Sigmoid colon (tissue), 7 donors: ENCODE data around the gene ARMH1. TPM values are rescaled to one million over a fixed set of nuclear protein-coding genes. Genes with fewer than 3 reads are reported as not detected.
A peak's percentile ranks its signal among the peaks of the same experiment; 100 is the strongest.

ENCODE experiments used
- DNase-seq: peaks from one replicate; pipeline ENCODE4 v3.0.0-alpha.2; 2019
- H3K27ac ChIP-seq, 4 donors: fragments of 200-600 bp; sonication (generic); one replicate each; pipeline ENCODE4 v1.5.1; 2016 to 2019; ENCODE audit warnings: mild to moderate bottlenecking in 1 of 4
- H3K27me3 ChIP-seq, 3 donors: fragments of 200-600 bp; sonication (generic); one replicate each; pipeline ENCODE4 v1.5.1; 2019; ENCODE audit warnings: mild to moderate bottlenecking in 1 of 3
- H3K36me3 ChIP-seq, 4 donors: fragments of 200-600 bp; sonication (generic); one replicate each; pipeline ENCODE4 v1.5.1; 2016 to 2019
- H3K4me1 ChIP-seq, 4 donors: fragments of 200-600 bp; sonication (generic); one replicate each; pipeline ENCODE4 v1.5.1; 2017 to 2019
- H3K4me3 ChIP-seq, 4 donors: fragments of 200-600 bp; sonication (generic); one replicate each; pipeline ENCODE4 v1.5.1; 2017 to 2019; ENCODE audit warnings: mild to moderate bottlenecking in 2 of 4, moderate library complexity in 1 of 4
- H3K9me3 ChIP-seq, 4 donors: fragments of 200-600 bp in 3 of 4; sonication (generic) in 3 of 4; one replicate each; pipeline versions ENCODE4 v1.5.1 to v1.6.1; 2013 to 2019
- EP300 ChIP-seq, 4 donors: sonication (generic); formaldehyde crosslinking; IDR thresholded peaks; one replicate each; pipeline ENCODE4 v1.6.1; 2017; ENCODE audit warnings: antibody characterized with exemption in 4 of 4
- POLR2A ChIP-seq, 2 donors: fragments of 450-650 bp; IDR thresholded peaks; one replicate each; pipeline ENCODE4 v1.6.1; 2016; ENCODE audit warnings: antibody characterized with exemption in 2 of 2, mild to moderate bottlenecking in 2 of 2, moderate library complexity in 2 of 2
- POLR2AphosphoS5 ChIP-seq, 4 donors: sonication (generic); formaldehyde crosslinking; IDR thresholded peaks; one replicate each; pipeline ENCODE4 v1.6.1; 2017; ENCODE audit warnings: antibody characterized with exemption in 4 of 4
- WGBS, 2 donors: extraction: QIAGEN DNeasy Blood & Tissue Kit; methylation state at CpG; one replicate each; pipeline ENCODE4 v1.1.7; 2013; 5-methylcytosine and 5-hydroxymethylcytosine counted together
- intact Hi-C: fragments of 100-400 bp; cut with DNase I; formaldehyde crosslinking; loops from one replicate; pipeline ENCODE4 v1.15.1; 2023
- polyA plus RNA-seq, 3 donors: library from polyadenylated mRNA; stranded (reverse); fragments of 200-250 nt; gene quantifications; one replicate each; pipeline ENCODE4 v1.2.3, GENCODE V29; 2013
- total RNA-seq, 4 donors: library from RNA; depleted of rRNA; stranded (reverse); fragments of >200 nt; gene quantifications; one replicate each; pipeline ENCODE4 v1.1.0, GENCODE V29; 2016
- TF ChIP-seq, protein P1 (sequence below), 4 experiments: fragments of 450-650 bp in 3 of 4; fragments of 200-600 bp in 1 of 4; IDR thresholded peaks; one replicate each; pipeline ENCODE4 v1.5.1; 2016 to 2019; ENCODE audit warnings: antibody characterized with exemption in 4 of 4, mild to moderate bottlenecking in 3 of 4, moderate library complexity in 2 of 4
- donor health status: healthy with polysubstance abuse.
- donor health status: Bipolar disorder and iron deficiency.
- donor health status: healthy.

The ARMH1 gene
- total and polyA plus RNA-seq, 7 donors: 0.33 to 23.0 (median 1.3) TPM; not detected in 3

- TF ChIP-seq EP300 (IDR thresholded peaks at IDR 0.05): no peak
- TF ChIP-seq, protein P1, sequence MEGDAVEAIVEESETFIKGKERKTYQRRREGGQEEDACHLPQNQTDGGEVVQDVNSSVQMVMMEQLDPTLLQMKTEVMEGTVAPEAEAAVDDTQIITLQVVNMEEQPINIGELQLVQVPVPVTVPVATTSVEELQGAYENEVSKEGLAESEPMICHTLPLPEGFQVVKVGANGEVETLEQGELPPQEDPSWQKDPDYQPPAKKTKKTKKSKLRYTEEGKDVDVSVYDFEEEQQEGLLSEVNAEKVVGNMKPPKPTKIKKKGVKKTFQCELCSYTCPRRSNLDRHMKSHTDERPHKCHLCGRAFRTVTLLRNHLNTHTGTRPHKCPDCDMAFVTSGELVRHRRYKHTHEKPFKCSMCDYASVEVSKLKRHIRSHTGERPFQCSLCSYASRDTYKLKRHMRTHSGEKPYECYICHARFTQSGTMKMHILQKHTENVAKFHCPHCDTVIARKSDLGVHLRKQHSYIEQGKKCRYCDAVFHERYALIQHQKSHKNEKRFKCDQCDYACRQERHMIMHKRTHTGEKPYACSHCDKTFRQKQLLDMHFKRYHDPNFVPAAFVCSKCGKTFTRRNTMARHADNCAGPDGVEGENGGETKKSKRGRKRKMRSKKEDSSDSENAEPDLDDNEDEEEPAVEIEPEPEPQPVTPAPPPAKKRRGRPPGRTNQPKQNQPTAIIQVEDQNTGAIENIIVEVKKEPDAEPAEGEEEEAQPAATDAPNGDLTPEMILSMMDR (IDR thresholded peaks at IDR 0.05): peak; percentile 92 to 98 (median 92)
- Histone ChIP-seq H3K36me3 (peaks cover 19 to 50% (median 32%) of the 10 kb centered on the region in 4 donors), H3K9me3 (no peaks in the 10 kb centered on the region), H3K27me3 (no peaks in the 10 kb centered on the region), H3K4me3 (no peak overlapping the region), H3K27ac (peak overlapping the region in 3 of 4 donors; percentile 18 to 34 (median 33)), H3K4me1 (peaks cover 0 to 16% (median 4%) of the 10 kb centered on the region in 4 donors)
- peak; percentile 87 for DNase-seq
- intact Hi-C loops: loop anchor here (1.0 to 10.0 kb wide), 2 partner anchors 43 to 438 kb away; partner anchors contain the start of gene DMAP1
- 43 to 55% methylated on average over 7 of the region's 7 CpGs for WGBS, 2 donors
These were observed 21.9 kb upstream of the ARMH1 start for GRCh38 chr1:44652445-44653106.

GRCh38 chr1:44653107-44653964 lies 21.2 kb upstream of the ARMH1 start:
- Histone ChIP-seq H3K27ac (no peak overlapping the region), H3K4me1 (peaks cover 0 to 14% (median 4%) of the 10 kb centered on the region in 4 donors), H3K4me3 (no peak overlapping the region), H3K36me3 (peaks cover 19 to 42% (median 31%) of the 10 kb centered on the region in 4 donors), H3K27me3 (no peaks in the 10 kb centered on the region), H3K9me3 (no peaks in the 10 kb centered on the region)
- TF ChIP-seq EP300 (IDR thresholded peaks at IDR 0.05): no peak
- no peak for TF ChIP-seq POLR2AphosphoS5 (IDR thresholded peaks at IDR 0.05)
- no peak for TF ChIP-seq POLR2A (IDR thresholded peaks at IDR 0.05)
- TF ChIP-seq, protein P1 (IDR thresholded peaks at IDR 0.05): no peak
- intact Hi-C loops: loop anchor here (1.0 to 10.0 kb wide), 2 partner anchors 44 to 439 kb away; partner anchors contain the start of gene DMAP1
- WGBS, 2 donors: 68 to 73% methylated on average over 11 of the region's 11 CpGs
- no peak for DNase-seq

- Histone ChIP-seq H3K4me1 (peaks cover 0 to 14% (median 3%) of the 10 kb centered on the region in 4 donors), H3K27me3 (no peaks in the 10 kb centered on the region), H3K9me3 (no peaks in the 10 kb centered on the region), H3K36me3 (peaks cover 17 to 30% (median 22%) of the 10 kb centered on the region in 4 donors), H3K4me3 (no peak overlapping the region), H3K27ac (no peak overlapping the region)
- intact Hi-C loops: loop anchor here (10.0 kb wide), 1 partner anchor 440 kb away; the partner anchor contains the start of gene DMAP1
- no peak for DNase-seq
- 95% methylated on average over 35 of the region's 35 CpGs for WGBS, 2 donors
- TF ChIP-seq POLR2AphosphoS5 (IDR thresholded peaks at IDR 0.05) (no peak), POLR2A (IDR thresholded peaks at IDR 0.05) (no peak), EP300 (IDR thresholded peaks at IDR 0.05) (no peak)
- TF ChIP-seq, protein P1 (IDR thresholded peaks at IDR 0.05): no peak
These were observed 19.8 kb upstream of the ARMH1 start for GRCh38 chr1:44654621-44655187.

DNA sequence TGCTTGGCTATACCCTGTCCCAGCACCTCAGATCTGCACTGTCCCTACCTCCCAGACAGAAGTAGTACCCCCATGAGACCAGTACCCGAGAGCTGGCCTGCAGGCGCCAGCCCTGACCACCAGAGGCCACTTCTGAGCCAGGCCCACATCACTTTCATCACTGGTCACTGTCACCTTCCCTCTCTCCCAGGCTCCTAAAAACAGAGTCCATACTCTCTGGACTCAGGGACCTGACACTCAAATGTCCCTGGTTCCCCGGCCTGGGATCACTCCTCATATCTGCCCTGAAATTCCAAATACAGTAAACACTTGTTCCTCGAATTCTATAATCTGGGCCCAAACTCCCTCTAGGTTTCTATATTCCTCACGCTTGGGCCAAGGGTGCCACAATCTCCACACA lies 18.9 kb upstream of the ARMH1 start:
- H3K36me3 ChIP-seq: peaks cover 8 to 20% (median 13%) of the 10 kb centered on the region in 4 donors
- intact Hi-C loops: loop anchor here (10.0 kb wide), 1 partner anchor 441 kb away; the partner anchor contains the start of gene DMAP1
- H3K27me3 ChIP-seq: no peaks in the 10 kb centered on the region
- no peak for DNase-seq
- WGBS, 2 donors: 76 to 85% methylated on average over 5 of the region's 5 CpGs
- no peak overlapping the region for H3K27ac ChIP-seq
- peaks cover 0 to 14% (median 4%) of the 10 kb centered on the region in 4 donors for H3K4me1 ChIP-seq
- no peak for TF ChIP-seq POLR2AphosphoS5 (IDR thresholded peaks at IDR 0.05)
- TF ChIP-seq, protein P1 (IDR thresholded peaks at IDR 0.05): peak in 3 of 4 experiments; percentile 41 to 54 (median 47)
- no peak overlapping the region for H3K4me3 ChIP-seq
- no peaks in the 10 kb centered on the region for H3K9me3 ChIP-seq
